IPS-18c (cell line): ENCODE results near the gene TUBG1.

Experiments
- H3K4me3 ChIP-seq: 2 replicates; pipeline ENCODE4 v1.7.0; 2013; ENCODE audit warnings: low read depth, mild to moderate bottlenecking, low read length, moderate library complexity; ENCODE audit not compliant: insufficient read depth
- H3K9me3 ChIP-seq: one replicate; pipeline ENCODE4 v1.6.1; 2013; ENCODE audit warnings: mild to moderate bottlenecking, low read length, moderate library complexity; ENCODE audit not compliant: control insufficient read depth, insufficient read depth

TUBG1 gene

DNA sequence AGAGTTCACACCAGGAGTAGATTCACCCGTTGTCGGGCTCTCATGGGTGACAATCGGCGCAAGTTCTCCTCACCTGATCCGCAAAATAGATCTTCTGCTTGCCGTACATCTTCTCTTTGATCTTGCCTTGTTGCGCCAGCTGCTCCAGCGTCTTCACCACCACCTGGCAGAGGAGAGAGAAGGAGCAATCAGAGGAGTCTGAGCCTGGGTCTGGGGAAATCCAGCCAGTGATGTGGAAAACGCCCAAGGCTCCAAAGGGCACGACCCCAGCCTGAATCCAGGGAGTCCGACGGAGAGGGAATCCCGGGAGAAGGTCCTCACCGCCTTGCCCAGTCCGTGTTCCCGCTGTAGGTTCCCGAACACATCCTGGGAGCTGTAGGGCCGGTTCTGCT lies 32.3 kb upstream of the TUBG1 start:
- Histone ChIP-seq H3K4me3 (peak overlapping the region; percentile 98), H3K9me3 (no peaks in the 10 kb centered on the region)

DNA sequence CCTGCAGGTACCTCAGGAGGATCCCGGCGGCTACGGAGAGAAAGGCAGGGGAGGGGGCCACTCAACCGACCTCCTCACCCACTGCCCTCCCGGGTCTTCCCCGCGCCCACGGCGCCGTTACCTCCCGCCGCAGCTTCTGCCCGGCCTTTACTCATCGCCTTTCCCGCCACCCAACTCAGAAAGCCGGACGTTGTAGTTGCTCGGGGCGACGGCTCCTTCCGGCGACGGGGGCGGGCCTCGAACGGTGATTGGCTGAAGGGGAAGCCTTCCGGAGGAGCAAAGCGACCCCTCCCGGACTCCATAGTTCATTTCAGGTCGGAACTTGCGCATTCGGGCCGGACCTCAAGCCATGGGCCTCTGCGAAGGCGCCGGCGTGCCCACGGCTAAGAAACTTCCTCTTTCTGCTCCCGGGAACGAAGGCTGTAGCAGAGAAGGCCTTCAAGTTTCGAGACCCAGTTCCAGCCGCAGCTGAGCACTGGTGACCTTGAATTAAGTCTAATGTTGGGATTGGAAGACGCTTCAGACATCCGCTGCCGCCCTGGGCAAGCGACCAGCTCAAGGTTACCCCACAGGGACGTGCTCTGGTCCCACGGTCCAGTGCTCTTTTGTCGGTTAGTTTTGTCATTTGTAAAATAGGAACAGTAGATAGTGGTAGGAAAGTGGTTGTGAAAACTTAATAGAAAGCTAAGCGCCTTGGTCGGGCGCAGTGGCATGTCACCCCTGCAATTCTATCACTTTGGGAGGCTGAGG lies 31.8 kb upstream of the TUBG1 start, which contains the start of gene PSMC3IP:
Gene PSMC3IP (minus strand): TSS at position 198 of the 750 bp plus-strand sequence. CDS start 43 bp downstream, at position 155.
- no peaks in the 10 kb centered on the region for H3K9me3 ChIP-seq
- H3K4me3 ChIP-seq, result peak within 1 kb of the TSS; percentile 98

DNA sequence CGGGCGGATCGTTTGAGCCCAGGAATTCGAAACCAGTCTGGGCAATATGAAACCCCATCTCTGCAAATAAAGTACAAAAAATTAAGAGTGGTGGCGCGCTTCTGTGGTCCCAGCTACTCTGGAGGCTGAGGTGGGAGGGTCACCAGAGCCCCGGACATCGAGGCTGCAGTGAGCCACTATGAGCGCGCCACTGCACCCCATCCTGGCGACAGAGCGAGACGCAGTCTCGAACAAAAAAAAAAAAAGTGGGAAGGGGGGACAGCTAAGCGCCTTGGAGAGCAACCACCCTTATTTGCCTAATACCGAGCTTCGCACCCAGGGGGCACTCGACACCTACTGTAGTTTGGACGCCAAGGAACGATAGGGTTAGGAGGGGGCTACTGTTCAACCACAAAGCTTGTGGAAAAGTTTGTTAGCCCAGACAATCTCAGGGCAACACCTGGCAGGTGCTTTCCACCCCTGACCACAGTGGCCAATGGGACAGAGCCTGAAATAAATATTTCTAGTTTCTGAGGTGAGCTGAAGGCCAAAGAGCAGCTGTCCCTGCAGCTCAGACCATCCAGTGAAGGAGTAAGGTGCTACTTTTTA lies 31.1 kb upstream of the TUBG1 start:
- Histone ChIP-seq H3K4me3 (peak overlapping the region; percentile 98), H3K9me3 (no peaks in the 10 kb centered on the region)

DNA sequence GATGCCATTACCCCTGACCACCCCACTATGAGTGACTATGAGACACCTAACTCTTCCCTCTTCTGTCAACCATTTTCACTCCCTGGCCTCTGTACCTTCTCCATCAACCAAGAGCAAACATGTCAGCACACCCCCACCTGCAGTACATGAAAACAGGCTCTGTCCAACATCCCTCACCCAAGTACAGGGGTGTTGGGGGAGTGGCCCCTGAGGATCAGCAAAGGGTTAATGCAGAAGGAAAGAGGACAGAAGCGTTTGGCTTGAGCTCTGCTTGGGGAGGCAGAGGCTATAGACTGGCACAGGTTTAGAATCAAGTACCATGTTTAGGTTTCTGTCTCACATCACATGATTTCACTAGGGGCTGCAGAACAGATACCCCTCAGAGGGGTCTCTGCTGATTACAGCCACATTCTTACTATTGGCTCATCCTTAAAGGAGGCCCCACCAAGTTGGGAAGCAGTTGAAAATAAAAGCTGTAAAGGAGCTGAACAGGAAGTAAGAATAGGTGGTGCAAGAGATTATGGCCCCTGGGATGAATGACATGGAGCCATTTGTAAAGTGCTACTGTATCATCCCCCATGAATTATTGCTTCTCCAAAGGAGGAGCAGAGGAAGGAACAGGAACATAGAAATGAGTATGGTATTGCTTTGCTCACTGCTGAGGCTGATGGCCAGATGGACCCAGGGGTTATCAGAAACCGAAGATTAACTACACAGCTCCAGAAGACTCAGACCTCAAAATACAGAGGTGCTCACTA lies 29.5 kb upstream of the TUBG1 start:
- Histone ChIP-seq H3K9me3 (no peaks in the 10 kb centered on the region), H3K4me3 (no peak overlapping the region)

DNA sequence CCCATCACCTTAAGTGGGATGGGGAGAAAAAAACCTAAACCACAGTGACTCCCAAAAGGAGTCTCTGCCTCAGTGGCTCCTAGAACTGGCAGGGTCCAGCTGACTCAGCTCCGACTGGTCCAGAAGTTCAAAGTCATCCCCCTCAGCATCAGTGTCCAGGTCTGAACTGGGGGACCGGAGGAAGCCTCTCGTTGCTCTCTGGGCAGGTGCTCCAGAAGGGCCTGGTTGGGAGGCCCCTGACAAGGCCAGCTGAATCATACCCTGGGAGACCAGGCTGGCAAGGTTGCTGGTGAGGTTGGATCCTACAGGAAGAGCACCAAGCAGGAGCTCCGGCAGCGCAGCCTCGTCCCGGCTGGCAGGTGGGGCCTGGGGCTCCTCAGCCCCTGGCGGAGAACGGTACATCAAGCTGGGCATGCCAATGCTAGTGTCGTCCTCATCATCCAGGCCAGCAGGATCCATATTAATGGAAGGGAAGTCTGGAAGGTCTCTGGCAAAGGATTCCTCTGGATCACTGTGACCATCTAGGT lies 27.7 kb upstream of the TUBG1 start:
- H3K4me3 ChIP-seq, result no peak overlapping the region

DNA sequence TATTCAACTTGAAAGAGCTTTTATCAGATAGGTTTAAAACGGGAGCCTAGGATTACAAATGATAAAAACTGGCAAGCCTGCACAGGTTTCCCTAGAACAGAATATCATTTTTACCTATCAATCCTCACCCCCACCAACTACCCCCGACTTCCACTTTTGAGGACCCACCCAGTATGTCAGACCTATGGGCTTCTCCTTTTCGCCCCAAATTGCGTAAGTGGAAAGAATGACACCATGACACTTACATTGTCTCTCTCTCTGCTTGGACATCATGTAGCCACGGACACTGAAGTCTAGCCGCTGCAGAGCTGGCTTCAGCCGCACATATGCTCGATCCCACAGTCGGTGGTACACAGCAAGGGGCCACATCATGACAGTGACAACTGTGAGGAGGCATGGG lies 24.6 kb upstream of the TUBG1 start:
- no peaks in the 10 kb centered on the region for H3K9me3 ChIP-seq
- no peak overlapping the region for H3K4me3 ChIP-seq

More for the DNA sequence above, 27.7 kb upstream of the TUBG1 start:
- no peaks in the 10 kb centered on the region for H3K9me3 ChIP-seq

DNA sequence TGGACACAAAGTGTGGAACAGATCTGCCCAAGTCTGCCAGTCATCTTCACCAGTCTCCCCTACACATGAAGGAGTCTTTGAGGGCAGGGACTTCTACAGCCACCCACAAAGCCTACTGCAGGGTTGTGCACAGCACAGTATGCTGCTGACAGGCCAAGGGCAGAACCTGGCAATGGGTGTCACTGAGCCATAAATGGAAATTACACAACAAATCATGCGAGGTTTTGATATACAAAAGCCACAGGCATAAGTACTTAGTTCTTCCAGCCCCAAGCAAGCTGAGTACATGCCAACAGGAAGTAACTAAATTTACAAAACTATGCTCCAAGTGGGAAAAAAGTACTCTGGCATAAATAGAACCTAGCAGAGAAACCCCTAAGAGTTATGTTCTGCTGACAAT lies 24.1 kb upstream of the TUBG1 start:
- no peaks in the 10 kb centered on the region for H3K9me3 ChIP-seq
- no peak overlapping the region for H3K4me3 ChIP-seq

DNA sequence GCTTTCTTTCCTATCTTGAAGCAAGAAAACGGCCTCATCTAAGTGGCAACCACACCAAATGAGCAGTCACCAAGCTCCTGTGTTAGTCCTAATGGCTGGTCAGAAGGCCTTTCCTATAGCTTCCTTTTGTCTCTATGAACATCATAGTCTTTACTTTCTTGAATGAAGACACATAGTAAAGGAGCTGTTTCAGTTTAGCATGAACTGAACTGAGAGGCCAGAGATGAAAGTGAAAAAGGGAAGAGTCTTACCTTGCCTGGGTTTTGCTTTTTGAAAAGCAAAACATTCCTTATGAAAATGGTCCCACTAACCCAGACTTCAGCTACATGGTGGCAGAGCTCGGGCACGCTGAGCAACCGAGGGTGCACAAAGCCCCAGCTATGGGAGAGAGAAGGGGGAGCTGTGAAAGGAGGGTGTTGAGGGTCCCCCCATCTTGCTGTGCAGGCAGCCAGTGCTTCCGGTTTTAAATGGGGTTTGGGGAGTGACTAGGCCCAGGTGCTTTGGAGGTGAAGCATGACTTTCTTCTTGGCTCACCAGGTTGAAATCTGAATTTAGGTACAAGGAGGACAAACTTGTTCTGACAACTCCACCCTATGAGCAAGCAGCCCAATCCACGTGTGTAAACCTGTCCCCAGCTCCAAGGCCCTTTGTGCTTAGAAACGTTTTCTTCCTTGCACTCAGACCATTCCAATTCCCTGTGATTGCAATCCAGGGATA lies 22.8 kb upstream of the TUBG1 start:
- Histone ChIP-seq H3K4me3 (no peak overlapping the region), H3K9me3 (no peaks in the 10 kb centered on the region)

DNA sequence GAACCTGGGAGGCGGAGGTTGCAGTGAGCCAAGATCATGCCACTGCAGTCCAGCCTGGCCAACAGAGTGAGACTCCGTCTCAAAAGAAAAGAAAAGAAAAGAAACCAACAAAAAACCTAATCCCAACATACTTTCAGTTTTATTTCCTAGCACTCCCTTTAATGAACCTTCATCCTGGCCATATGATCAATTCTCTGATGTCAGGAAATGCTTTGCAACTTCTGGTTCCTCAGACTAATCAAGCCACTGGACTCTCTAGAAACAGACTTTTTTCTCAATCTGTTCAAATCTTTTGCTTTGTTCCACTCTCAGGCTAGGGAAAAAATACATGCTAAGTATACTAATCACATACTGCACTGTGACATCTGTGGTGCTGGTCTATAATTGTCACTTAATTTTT lies 18.6 kb upstream of the TUBG1 start:
- H3K9me3 ChIP-seq, result no peaks in the 10 kb centered on the region
- no peak overlapping the region for H3K4me3 ChIP-seq

DNA sequence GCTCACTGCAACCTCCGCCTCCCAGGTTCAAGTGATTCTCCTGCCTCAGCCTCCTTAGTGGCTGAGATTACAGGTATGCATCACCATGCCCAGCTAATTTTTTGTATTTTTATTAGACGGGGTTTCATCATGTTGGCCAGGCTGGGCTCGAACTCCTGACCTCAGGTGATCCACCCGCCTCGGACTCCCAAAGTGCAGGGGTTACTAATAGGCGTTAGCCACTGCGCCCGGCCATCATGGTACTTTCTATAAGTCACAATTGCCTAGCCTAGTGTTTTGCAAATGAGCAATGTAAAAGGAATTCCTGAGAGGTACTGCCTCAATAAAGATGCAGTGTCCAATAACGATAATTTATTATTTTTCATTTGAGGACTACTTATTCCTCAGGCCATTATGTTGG lies 18.1 kb upstream of the TUBG1 start:
- Histone ChIP-seq H3K4me3 (no peak overlapping the region), H3K9me3 (no peaks in the 10 kb centered on the region)

DNA sequence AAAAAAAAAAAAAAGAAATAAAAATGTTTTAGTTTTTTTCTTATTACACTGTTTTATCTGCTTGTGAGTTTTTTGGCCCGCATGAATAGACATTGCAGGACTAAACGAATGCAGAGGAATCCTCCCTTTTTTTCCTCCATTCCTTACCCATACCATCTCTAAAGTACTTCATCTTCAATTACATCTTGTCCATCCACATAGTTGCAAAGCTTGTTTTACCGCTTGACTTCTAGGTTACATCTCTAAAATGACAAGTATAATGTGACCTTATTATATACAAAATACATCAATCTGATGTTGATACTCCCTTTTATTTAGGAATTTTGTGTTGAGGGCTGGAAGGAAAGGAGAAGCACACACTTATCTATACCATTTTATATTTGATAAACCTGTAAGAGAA lies 13.1 kb upstream of the TUBG1 start:
- H3K9me3 ChIP-seq, result no peaks in the 10 kb centered on the region
- H3K4me3 ChIP-seq, result no peak overlapping the region

DNA sequence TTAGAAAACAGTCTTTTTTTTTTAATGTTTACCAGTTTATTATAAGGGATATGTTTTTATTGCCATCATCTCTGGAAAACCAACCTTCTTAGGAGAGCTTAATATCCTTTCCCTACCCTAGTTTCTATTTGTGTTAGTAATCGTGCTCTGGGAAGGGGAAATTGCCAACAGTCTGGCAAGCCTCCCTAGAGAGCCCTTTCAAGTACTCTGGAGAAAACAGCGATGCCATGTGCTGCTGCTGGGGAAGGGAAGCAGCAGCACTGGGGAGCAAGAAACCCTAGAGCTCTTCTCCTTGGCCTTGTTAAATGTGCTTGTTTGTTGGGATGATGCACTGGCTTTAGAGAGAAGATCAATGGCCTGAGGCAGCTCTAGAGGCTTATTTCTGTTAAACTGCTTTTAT lies 10.6 kb upstream of the TUBG1 start:
- Histone ChIP-seq H3K4me3 (no peak overlapping the region), H3K9me3 (no peaks in the 10 kb centered on the region)

DNA sequence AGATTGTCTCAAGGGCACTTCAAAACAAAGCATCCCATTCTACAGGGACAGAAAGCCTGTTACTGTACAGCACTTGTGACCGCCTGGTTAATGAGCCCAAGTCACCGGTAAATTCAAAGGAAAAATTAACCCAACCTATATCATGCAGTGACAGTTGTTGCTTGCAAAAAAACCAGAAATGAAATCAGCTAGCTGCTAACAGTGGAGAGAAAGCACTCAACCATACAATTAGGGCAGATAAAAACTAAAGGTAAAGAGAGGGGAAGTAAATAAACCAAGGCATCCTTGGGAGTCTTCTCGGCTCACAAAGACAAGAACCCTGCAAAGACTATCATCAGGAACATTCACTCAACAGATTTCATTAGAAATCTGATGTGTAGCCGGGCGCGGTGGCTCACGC lies 6.2 kb upstream of the TUBG1 start:
- H3K9me3 ChIP-seq, result no peaks in the 10 kb centered on the region
- no peak overlapping the region for H3K4me3 ChIP-seq

DNA sequence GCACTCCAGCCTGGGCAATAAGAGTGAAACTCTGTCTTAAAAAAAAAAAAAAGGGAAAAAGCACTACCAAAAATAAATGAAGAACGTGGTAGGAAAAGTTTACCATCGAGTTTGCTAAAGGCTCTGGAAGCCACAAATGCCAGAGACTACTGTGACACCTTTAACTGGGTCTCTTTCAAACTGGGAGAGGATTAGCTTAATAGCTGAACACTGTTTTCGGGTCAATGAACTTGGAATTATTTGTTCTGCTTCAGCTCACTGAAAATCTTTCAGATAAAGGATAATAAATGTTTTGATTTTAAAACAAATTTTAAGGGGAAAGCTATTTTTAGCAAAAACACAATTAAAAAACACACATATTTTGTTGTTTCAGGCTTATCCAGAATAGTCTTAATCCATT lies 1.7 kb upstream of the TUBG1 start:
- peak overlapping the region; percentile 98; the same call in 1 of the 2 replicates for H3K4me3 ChIP-seq

DNA sequence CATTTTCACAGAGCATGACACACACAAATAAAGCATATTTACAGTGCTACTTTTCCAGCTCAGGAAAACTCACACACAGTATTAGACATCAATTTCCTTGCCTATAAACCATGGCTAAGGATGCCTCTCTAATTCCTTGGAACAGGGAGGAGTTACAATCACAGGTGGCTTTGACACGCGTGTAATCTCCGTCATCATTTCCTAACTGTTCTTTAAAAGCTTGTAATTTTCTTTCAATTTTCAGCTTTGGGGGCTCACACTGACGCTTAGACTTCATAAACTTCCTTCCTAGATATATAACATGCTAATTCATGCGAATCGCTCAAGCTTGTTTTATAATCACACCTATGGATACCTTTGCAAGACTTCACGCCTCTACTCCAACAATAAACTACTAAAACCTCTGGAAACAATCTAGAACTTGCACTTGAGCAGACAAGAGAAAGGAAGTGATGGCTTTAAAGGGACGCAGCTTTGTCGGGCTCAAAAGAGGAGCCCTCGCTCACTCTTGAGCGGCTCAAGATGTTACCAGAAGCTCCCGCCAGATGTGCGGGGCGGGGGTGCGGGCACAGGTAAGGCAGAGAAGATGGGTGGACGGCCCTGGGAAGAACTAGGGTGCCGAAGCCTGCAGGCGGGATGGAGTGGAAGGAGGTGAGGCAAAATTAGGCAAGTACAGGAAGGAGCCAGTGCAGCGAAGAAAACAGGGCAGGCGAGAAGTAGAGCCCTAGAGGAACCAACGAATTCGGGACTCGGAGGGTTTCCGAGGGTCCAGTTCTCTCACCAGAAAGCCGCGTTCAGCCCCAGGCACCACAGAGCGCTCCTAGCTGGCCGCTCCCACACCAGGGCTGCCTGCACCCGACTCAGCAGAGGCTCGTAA lies 940 bp upstream of the TUBG1 start:
- no peaks in the 10 kb centered on the region for H3K9me3 ChIP-seq
- H3K4me3 ChIP-seq, result peak overlapping the region; percentile 98

More for the DNA sequence above, 1.7 kb upstream of the TUBG1 start:
- no peaks in the 10 kb centered on the region for H3K9me3 ChIP-seq
